Measurements from ENCODE around the gene PID1. TPM values are rescaled to one million over a fixed set of nuclear protein-coding genes. Genes with fewer than 3 reads are reported as not detected.

PID1 gene
- total RNA-seq, 1 donor from 2014 or later: 25.1 TPM

GRCh38 chr2:229033816-229034215, 237.3 kb downstream of the PID1 start:
- Histone ChIP-seq H3K27me3 (ENCODE audit: control insufficient read depth in 3 of 3, insufficient read depth in 3 of 3, low read length in 3 of 3) (no peaks in the 10 kb centered on the region), H3K9ac (ENCODE audit: low read depth in 1 of 3, low read length in 3 of 3) (no peak overlapping the region)

DNA sequence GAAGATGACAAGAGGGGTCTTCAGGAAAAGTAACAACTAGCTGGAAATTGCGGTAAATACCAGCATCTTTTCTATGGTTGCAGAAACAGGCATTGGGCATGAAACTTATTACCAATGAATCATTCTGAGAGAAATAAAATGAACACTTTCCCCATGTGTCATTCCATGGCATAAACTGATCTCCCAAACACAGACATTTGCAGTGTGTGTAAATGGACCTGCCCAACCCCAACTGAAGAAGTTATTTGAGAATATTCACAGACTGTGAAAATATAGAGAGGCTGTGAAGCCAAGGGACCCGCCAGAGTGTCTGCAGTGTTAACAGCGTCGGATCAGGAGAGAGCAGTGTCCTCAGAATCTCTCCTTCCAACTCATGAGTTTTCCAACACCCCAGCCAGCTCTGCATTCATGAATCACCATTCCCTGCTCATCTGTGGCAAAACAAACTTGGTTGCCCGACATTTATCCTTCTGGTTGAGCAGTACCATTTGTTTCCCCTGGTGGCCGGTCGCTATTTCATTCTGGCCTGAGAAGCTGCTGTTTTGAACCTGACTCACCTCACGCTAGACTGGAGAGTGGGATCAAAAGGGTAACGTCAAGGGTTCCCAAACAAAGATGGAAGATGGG, 238.4 kb downstream of the PID1 start:
- Histone ChIP-seq H3K9ac (ENCODE audit: low read depth in 1 of 3, low read length in 3 of 3) (no peak overlapping the region), H3K9me3 (ENCODE audit: control insufficient read depth in 3 of 3, low read length in 3 of 3) (no peaks in the 10 kb centered on the region), H3K36me3 (ENCODE audit: control insufficient read depth in 3 of 3, insufficient read depth in 3 of 3, low read length in 3 of 3) (no peaks in the 10 kb centered on the region), H3K4me3 (ENCODE audit: low read length in 3 of 3) (no peak overlapping the region), H3K27me3 (ENCODE audit: control insufficient read depth in 3 of 3, insufficient read depth in 3 of 3, low read length in 3 of 3) (no peaks in the 10 kb centered on the region), H3K4me1 (ENCODE audit: control insufficient read depth in 3 of 3, insufficient read depth in 3 of 3, low read length in 3 of 3) (no peaks in the 10 kb centered on the region), H3K27ac (ENCODE audit: low read depth, low read length) (no peak overlapping the region)

More at GRCh38 chr2:229033816-229034215, 237.3 kb downstream of the PID1 start:
- Histone ChIP-seq H3K4me1 (ENCODE audit: control insufficient read depth in 3 of 3, insufficient read depth in 3 of 3, low read length in 3 of 3) (no peaks in the 10 kb centered on the region), H3K36me3 (ENCODE audit: control insufficient read depth in 3 of 3, insufficient read depth in 3 of 3, low read length in 3 of 3) (no peaks in the 10 kb centered on the region), H3K27ac (ENCODE audit: low read depth, low read length) (no peak overlapping the region), H3K4me3 (ENCODE audit: low read length in 3 of 3) (no peak overlapping the region), H3K9me3 (ENCODE audit: control insufficient read depth in 3 of 3, low read length in 3 of 3) (no peaks in the 10 kb centered on the region)

- H3K27me3 ChIP-seq (ENCODE audit: control insufficient read depth in 3 of 3, insufficient read depth in 3 of 3, low read length in 3 of 3): no peaks in the 10 kb centered on the region
- no peaks in the 10 kb centered on the region for H3K36me3 ChIP-seq (ENCODE audit: control insufficient read depth in 3 of 3, insufficient read depth in 3 of 3, low read length in 3 of 3)
- no peak overlapping the region for H3K9ac ChIP-seq (ENCODE audit: low read depth in 1 of 3, low read length in 3 of 3)
- no peaks in the 10 kb centered on the region for H3K4me1 ChIP-seq (ENCODE audit: control insufficient read depth in 3 of 3, insufficient read depth in 3 of 3, low read length in 3 of 3)
- no peak overlapping the region for H3K27ac ChIP-seq (ENCODE audit: low read depth, low read length)
- no peak overlapping the region for H3K4me3 ChIP-seq (ENCODE audit: low read length in 3 of 3)
- no peaks in the 10 kb centered on the region for H3K9me3 ChIP-seq (ENCODE audit: control insufficient read depth in 3 of 3, low read length in 3 of 3)
Measured at GRCh38 chr2:229027353-229028105, 243.6 kb downstream of the PID1 start.

DNA sequence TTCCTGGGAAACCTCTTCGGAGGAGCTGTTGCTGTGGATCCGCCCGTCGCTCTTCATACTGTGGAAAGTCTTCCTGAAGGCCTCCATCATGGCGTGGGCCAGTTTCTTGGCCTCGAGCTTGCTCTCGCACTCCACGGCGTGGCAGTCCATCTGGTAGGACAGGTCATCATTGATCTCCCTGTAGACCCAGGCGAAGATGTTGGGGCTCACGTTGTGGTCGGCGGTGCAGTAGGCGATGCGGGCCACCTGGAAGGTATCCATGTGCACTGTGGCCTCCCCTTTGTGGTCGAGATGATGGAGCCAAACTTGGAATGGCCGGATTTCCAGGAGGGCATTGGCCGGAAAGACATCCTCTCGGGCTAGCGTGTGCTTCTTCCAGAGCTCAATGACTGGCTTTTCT, 245.4 kb downstream of the PID1 start:
- Histone ChIP-seq H3K4me1 (ENCODE audit: control insufficient read depth in 3 of 3, insufficient read depth in 3 of 3, low read length in 3 of 3) (no peaks in the 10 kb centered on the region), H3K4me3 (ENCODE audit: low read length in 3 of 3) (no peak overlapping the region), H3K36me3 (ENCODE audit: control insufficient read depth in 3 of 3, insufficient read depth in 3 of 3, low read length in 3 of 3) (no peaks in the 10 kb centered on the region), H3K27me3 (ENCODE audit: control insufficient read depth in 3 of 3, insufficient read depth in 3 of 3, low read length in 3 of 3) (no peaks in the 10 kb centered on the region), H3K9ac (ENCODE audit: low read depth in 1 of 3, low read length in 3 of 3) (no peak overlapping the region), H3K9me3 (ENCODE audit: control insufficient read depth in 3 of 3, low read length in 3 of 3) (no peaks in the 10 kb centered on the region), H3K27ac (ENCODE audit: low read depth, low read length) (no peak overlapping the region)

GRCh38 chr2:229022652-229023051, 248.4 kb downstream of the PID1 start:
- Histone ChIP-seq H3K9me3 (ENCODE audit: control insufficient read depth in 3 of 3, low read length in 3 of 3) (no peaks in the 10 kb centered on the region), H3K27me3 (ENCODE audit: control insufficient read depth in 3 of 3, insufficient read depth in 3 of 3, low read length in 3 of 3) (no peaks in the 10 kb centered on the region), H3K36me3 (ENCODE audit: control insufficient read depth in 3 of 3, insufficient read depth in 3 of 3, low read length in 3 of 3) (no peaks in the 10 kb centered on the region), H3K9ac (ENCODE audit: low read depth in 1 of 3, low read length in 3 of 3) (no peak overlapping the region), H3K4me1 (ENCODE audit: control insufficient read depth in 3 of 3, insufficient read depth in 3 of 3, low read length in 3 of 3) (no peaks in the 10 kb centered on the region), H3K4me3 (ENCODE audit: low read length in 3 of 3) (no peak overlapping the region), H3K27ac (ENCODE audit: low read depth, low read length) (no peak overlapping the region)

DNA sequence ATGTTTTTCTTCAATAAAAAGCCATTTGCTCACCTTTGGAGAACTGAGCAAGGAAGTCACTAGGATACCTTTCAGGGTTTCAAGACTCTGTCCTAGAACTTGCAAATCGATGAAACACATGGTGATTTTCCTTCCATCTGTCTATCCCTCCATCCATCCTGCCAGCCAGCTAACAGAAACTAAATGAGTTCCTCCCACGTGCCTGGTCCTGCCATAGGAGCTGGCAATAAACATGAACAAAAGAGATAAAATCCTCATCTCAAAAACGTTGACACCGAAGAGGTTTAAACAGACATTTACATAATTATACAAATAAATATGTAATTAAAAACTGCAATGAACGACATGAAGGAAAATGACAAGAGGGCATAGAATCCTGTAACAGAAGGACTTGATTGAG, 249.0 kb downstream of the PID1 start:
- Histone ChIP-seq H3K9ac (ENCODE audit: low read depth in 1 of 3, low read length in 3 of 3) (no peak overlapping the region), H3K4me3 (ENCODE audit: low read length in 3 of 3) (no peak overlapping the region), H3K4me1 (ENCODE audit: control insufficient read depth in 3 of 3, insufficient read depth in 3 of 3, low read length in 3 of 3) (no peaks in the 10 kb centered on the region), H3K27ac (ENCODE audit: low read depth, low read length) (no peak overlapping the region), H3K9me3 (ENCODE audit: control insufficient read depth in 3 of 3, low read length in 3 of 3) (no peaks in the 10 kb centered on the region), H3K27me3 (ENCODE audit: control insufficient read depth in 3 of 3, insufficient read depth in 3 of 3, low read length in 3 of 3) (no peaks in the 10 kb centered on the region), H3K36me3 (ENCODE audit: control insufficient read depth in 3 of 3, insufficient read depth in 3 of 3, low read length in 3 of 3) (no peaks in the 10 kb centered on the region)

GRCh38 chr2:229009816-229010215, 261.3 kb downstream of the PID1 start:
- Histone ChIP-seq H3K27me3 (ENCODE audit: control insufficient read depth in 3 of 3, insufficient read depth in 3 of 3, low read length in 3 of 3) (no peaks in the 10 kb centered on the region), H3K27ac (ENCODE audit: low read depth, low read length) (no peak overlapping the region), H3K36me3 (ENCODE audit: control insufficient read depth in 3 of 3, insufficient read depth in 3 of 3, low read length in 3 of 3) (no peaks in the 10 kb centered on the region), H3K4me3 (ENCODE audit: low read length in 3 of 3) (no peak overlapping the region), H3K4me1 (ENCODE audit: control insufficient read depth in 3 of 3, insufficient read depth in 3 of 3, low read length in 3 of 3) (no peaks in the 10 kb centered on the region), H3K9me3 (ENCODE audit: control insufficient read depth in 3 of 3, low read length in 3 of 3) (no peaks in the 10 kb centered on the region), H3K9ac (ENCODE audit: low read depth in 1 of 3, low read length in 3 of 3) (no peak overlapping the region)

GRCh38 chr2:229003256-229003655, 267.8 kb downstream of the PID1 start:
- H3K4me1 ChIP-seq (ENCODE audit: control insufficient read depth in 3 of 3, insufficient read depth in 3 of 3, low read length in 3 of 3): no peaks in the 10 kb centered on the region
- H3K9ac ChIP-seq (ENCODE audit: low read depth in 1 of 3, low read length in 3 of 3): no peak overlapping the region
- no peak overlapping the region for H3K4me3 ChIP-seq (ENCODE audit: low read length in 3 of 3)
- H3K27ac ChIP-seq (ENCODE audit: low read depth, low read length): no peak overlapping the region
- no peaks in the 10 kb centered on the region for H3K36me3 ChIP-seq (ENCODE audit: control insufficient read depth in 3 of 3, insufficient read depth in 3 of 3, low read length in 3 of 3)
- no peaks in the 10 kb centered on the region for H3K27me3 ChIP-seq (ENCODE audit: control insufficient read depth in 3 of 3, insufficient read depth in 3 of 3, low read length in 3 of 3)
- H3K9me3 ChIP-seq (ENCODE audit: control insufficient read depth in 3 of 3, low read length in 3 of 3): peaks cover 0 to 3% (median 0%) of the 10 kb centered on the region in 3 donors

- no peaks in the 10 kb centered on the region for H3K27me3 ChIP-seq (ENCODE audit: control insufficient read depth in 3 of 3, insufficient read depth in 3 of 3, low read length in 3 of 3)
Measured at GRCh38 chr2:229001196-229001595, 269.9 kb downstream of the PID1 start.

GRCh38 chr2:228999326-228999725, 271.8 kb downstream of the PID1 start:
- Histone ChIP-seq H3K4me3 (ENCODE audit: low read length in 3 of 3) (no peak overlapping the region), H3K4me1 (ENCODE audit: control insufficient read depth in 3 of 3, insufficient read depth in 3 of 3, low read length in 3 of 3) (no peaks in the 10 kb centered on the region), H3K27me3 (ENCODE audit: control insufficient read depth in 3 of 3, insufficient read depth in 3 of 3, low read length in 3 of 3) (no peaks in the 10 kb centered on the region), H3K27ac (ENCODE audit: low read depth, low read length) (no peak overlapping the region), H3K9ac (ENCODE audit: low read depth in 1 of 3, low read length in 3 of 3) (no peak overlapping the region), H3K9me3 (ENCODE audit: control insufficient read depth in 3 of 3, low read length in 3 of 3) (peaks cover 0 to 3% (median 0%) of the 10 kb centered on the region in 3 donors), H3K36me3 (ENCODE audit: control insufficient read depth in 3 of 3, insufficient read depth in 3 of 3, low read length in 3 of 3) (no peaks in the 10 kb centered on the region)

More at GRCh38 chr2:229001196-229001595, 269.9 kb downstream of the PID1 start:
- Histone ChIP-seq H3K4me3 (ENCODE audit: low read length in 3 of 3) (no peak overlapping the region), H3K9me3 (ENCODE audit: control insufficient read depth in 3 of 3, low read length in 3 of 3) (peaks cover 0 to 3% (median 0%) of the 10 kb centered on the region in 3 donors), H3K4me1 (ENCODE audit: control insufficient read depth in 3 of 3, insufficient read depth in 3 of 3, low read length in 3 of 3) (no peaks in the 10 kb centered on the region), H3K9ac (ENCODE audit: low read depth in 1 of 3, low read length in 3 of 3) (no peak overlapping the region), H3K27ac (ENCODE audit: low read depth, low read length) (no peak overlapping the region), H3K36me3 (ENCODE audit: control insufficient read depth in 3 of 3, insufficient read depth in 3 of 3, low read length in 3 of 3) (no peaks in the 10 kb centered on the region)
